Thoracic aorta (tissue), 2 donors: ENCODE results near the gene TNS4. TPM values are rescaled to one million over a fixed set of nuclear protein-coding genes. Genes with fewer than 3 reads are reported as not detected.

ENCODE experiments used
- ATAC-seq: fragments of 150-250 bp; one replicate; pipeline ENCODE4 v1.8.0; 2017; ENCODE audit warnings: low read depth; ENCODE audit not compliant: insufficient number of reproducible peaks, low FRiP score
- DNase-seq: peaks from one replicate; pipeline ENCODE4 v3.0.0-alpha.2; 2020; ENCODE audit warnings: low spot score
- H3K27ac ChIP-seq, 2 donors: fragments of 200-600 bp; sonication (generic); 1 replicate in 1 of 2; 2 replicates in 1 of 2; pipeline ENCODE4 v1.5.1; 2016; ENCODE audit warnings: mild to moderate bottlenecking in 2 of 2, moderate library complexity in 2 of 2
- H3K27me3 ChIP-seq: fragments of 200-600 bp; sonication (generic); replicated peaks from 2 replicates; pipeline ENCODE4 v1.6.0; 2016; ENCODE audit warnings: mild to moderate bottlenecking; ENCODE audit not compliant: insufficient read depth
- H3K36me3 ChIP-seq: fragments of 200-600 bp; sonication (generic); one replicate; pipeline ENCODE4 v1.5.1; 2016
- H3K4me1 ChIP-seq, 2 donors: fragments of 200-600 bp; sonication (generic); 1 replicate in 1 of 2; 2 replicates in 1 of 2; pipeline versions ENCODE4 v1.5.1 to v1.6.0; 2016; ENCODE audit warnings: low read depth in 2 of 2, mild to moderate bottlenecking in 1 of 2; ENCODE audit not compliant: control insufficient read depth in 1 of 2
- H3K4me3 ChIP-seq: fragments of 200-600 bp; sonication (generic); 2 replicates; pipeline ENCODE4 v1.5.1; 2016; ENCODE audit warnings: mild to moderate bottlenecking
- H3K9me3 ChIP-seq: fragments of 200-600 bp; sonication (generic); 2 replicates; pipeline ENCODE4 v1.5.1; 2016
- total RNA-seq, 2 donors: library from RNA; depleted of rRNA; stranded (reverse); fragments of >200 nt; gene quantifications; one replicate each; pipeline versions ENCODE4 v1.1.0 to v1.2.3, GENCODE V29; 2016
- TF ChIP-seq, protein P1 (sequence below): fragments of 200-600 bp; sonication (generic); IDR thresholded peaks from one replicate; pipeline ENCODE4 v1.5.1; 2019; ENCODE audit warnings: antibody characterized with exemption

TNS4 gene
- total RNA-seq, 2 donors from 2014 or later = 0.14 to 0.78 TPM

DNA sequence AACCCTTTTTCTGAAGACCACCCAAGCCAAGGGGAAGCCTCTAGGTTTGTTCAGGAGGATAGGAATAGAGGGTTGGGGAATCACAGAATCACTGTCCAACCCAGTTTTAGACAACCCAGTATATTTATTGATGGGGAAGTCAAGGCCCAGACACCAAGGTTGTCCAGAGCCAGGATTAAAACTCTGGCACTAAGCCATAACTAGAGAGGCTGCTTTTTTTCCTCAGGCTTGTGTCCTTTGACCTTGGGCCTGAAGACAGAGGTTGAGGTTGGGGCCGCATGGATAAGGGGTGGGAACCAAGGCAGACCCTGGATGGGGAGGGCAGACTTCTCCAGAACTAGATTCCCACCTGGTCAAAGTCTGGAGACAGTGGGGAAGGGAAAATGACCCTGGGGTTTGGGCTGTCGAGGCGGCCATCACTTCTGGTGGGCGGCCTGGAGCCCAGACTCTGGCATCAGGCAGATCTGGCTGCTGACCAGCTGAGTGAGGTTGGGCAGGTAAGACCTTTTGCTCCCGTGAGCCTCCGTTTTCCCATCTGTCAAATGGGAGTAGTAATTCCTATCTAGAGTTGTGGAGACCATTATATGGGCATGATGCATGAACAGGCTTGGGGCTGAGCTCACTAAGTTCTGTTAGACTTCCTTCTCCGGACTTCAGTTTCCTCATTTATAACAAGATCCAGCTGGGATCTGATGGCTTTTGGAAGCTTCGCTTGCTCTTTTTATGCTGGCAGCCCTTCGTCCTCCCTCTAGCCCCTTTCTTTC, 40.3 kb downstream of the TNS4 start:
- Histone ChIP-seq H3K9me3 (no peaks in the 10 kb centered on the region), H3K27me3 (no peaks in the 10 kb centered on the region), H3K4me3 (no peak overlapping the region), H3K4me1 (peaks cover 20 to 34% of the 10 kb centered on the region in 2 donors), H3K27ac (no peak overlapping the region), H3K36me3 (no peaks in the 10 kb centered on the region)
- TF ChIP-seq, protein P1, sequence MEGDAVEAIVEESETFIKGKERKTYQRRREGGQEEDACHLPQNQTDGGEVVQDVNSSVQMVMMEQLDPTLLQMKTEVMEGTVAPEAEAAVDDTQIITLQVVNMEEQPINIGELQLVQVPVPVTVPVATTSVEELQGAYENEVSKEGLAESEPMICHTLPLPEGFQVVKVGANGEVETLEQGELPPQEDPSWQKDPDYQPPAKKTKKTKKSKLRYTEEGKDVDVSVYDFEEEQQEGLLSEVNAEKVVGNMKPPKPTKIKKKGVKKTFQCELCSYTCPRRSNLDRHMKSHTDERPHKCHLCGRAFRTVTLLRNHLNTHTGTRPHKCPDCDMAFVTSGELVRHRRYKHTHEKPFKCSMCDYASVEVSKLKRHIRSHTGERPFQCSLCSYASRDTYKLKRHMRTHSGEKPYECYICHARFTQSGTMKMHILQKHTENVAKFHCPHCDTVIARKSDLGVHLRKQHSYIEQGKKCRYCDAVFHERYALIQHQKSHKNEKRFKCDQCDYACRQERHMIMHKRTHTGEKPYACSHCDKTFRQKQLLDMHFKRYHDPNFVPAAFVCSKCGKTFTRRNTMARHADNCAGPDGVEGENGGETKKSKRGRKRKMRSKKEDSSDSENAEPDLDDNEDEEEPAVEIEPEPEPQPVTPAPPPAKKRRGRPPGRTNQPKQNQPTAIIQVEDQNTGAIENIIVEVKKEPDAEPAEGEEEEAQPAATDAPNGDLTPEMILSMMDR = no peak
- DNase-seq (no peak), ATAC-seq (no peak)

DNA sequence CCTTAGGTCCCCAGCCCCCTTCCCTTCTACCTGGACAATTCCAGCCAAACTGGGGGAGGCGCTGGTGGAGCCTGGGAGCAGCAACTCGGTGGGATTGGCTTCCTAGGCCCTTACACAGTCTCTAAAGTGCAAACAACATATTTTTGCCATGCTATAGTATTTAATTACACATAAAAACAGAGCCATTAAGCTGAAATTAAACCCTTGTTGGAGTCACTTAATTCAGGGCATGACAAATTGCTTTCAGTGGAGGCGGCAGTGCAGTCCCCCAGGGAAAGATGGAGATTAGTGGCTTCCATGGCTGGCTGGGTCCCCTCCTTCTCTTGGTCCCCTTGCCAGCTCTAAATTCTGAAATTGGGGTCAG, 40.8 kb downstream of the TNS4 start:
- TF ChIP-seq, protein P1 = no peak
- H3K27ac ChIP-seq = no peak overlapping the region
- no peak overlapping the region for H3K4me3 ChIP-seq
- H3K36me3 ChIP-seq = no peaks in the 10 kb centered on the region
- H3K27me3 ChIP-seq = no peaks in the 10 kb centered on the region
- no peak for DNase-seq
- no peak for ATAC-seq
- no peaks in the 10 kb centered on the region for H3K9me3 ChIP-seq
- peaks cover 20 to 38% of the 10 kb centered on the region in 2 donors for H3K4me1 ChIP-seq

DNA sequence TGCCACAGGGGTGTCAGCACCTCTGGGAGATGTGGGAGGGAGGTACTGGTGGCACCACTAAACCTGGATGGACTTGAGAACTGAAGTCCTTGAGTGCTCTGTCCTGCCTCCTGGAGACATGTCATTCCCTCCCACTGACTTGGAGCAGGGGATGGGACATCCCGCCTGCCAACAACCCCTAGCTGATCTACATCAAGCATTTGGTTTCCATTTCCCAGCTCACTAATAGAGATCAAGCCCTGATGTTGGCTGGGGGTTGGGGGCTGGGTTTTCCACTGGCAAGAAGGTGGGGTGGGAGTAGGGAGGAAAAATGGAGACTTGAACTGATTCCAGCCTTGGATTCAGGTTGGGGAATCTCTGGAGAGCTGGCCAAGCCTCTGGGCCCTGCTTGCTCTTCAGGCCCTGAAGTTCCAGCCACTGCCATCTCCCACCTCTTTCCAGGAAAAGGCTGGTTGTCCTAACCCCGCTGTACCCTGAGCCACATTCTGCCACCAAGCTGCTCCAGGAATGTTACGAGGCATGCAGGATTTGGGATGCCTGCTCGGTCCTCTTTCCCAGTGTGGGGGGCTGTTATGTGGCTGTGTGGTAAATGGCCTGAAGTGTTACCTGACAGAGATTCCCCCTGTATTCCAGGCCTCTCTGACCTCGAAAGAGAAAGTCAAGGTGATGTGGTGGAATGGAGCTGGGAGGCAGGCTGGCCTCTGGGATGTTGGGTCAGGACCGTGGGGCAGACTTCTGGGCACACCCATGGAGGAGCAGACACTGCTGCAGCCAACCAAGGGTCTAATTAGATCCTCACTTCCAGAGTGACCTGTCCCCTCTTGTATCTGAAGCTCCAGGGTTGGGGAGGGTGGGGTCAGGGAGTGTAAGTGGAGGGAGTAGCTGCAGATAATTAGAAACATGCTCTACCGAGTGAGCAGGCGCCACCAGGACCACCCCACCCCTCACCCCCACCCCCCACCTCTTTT, 41.5 kb downstream of the TNS4 start:
- TF ChIP-seq, protein P1 = no peak
- H3K27ac ChIP-seq = no peak overlapping the region
- ATAC-seq (no peak), DNase-seq (no peak)
- no peaks in the 10 kb centered on the region for H3K36me3 ChIP-seq
- H3K4me3 ChIP-seq = no peak overlapping the region
- H3K4me1 ChIP-seq = peaks cover 20 to 38% of the 10 kb centered on the region in 2 donors
- H3K9me3 ChIP-seq = no peaks in the 10 kb centered on the region
- no peaks in the 10 kb centered on the region for H3K27me3 ChIP-seq

DNA sequence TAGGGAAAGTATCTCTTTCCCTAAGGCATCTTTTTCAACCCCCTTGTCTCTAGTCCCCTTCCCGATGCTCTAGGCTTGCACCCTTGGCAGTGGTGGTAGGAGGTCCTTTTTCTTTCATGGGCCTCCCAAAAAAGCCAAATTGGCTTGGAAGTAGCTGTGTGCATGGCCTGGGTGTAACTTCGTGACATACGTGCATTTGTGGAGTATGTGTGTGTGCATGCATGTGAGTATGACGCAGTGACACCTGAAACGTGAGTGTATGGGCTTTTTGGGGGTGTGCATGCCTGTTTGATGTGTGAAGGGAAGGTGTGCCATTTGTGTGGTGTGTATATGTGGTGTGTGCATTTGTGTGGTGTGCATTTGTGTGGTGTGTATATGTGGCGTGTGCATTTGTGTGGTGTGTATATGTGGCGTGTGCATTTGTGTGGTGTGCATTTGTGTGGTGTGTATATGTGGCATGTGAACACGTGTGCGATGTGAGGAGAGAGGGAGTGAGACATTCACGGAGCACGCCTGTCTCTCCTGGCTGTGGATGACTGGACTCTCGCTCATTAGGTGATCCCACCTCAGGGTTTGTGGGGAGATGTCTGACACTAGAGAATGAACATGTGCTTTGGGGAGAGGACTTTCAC, 42.5 kb downstream of the TNS4 start:
- Histone ChIP-seq H3K9me3 (no peaks in the 10 kb centered on the region), H3K4me1 (peaks cover 20 to 38% of the 10 kb centered on the region in 2 donors), H3K4me3 (no peak overlapping the region), H3K36me3 (no peaks in the 10 kb centered on the region), H3K27me3 (no peaks in the 10 kb centered on the region), H3K27ac (no peak overlapping the region)
- TF ChIP-seq, protein P1 = no peak
- DNase-seq (no peak), ATAC-seq (no peak)
